Brain microvascular endothelial cell (primary cell): ENCODE measurements around the gene ZC2HC1B.
"Not testable (repeated sequence)": the region's sequence is repeated elsewhere in the genome, so short reads cannot be mapped to it uniquely, and the experiment has no call there.

ENCODE experiments used
- DNase-seq: peaks from one replicate; pipeline ENCODE4 v3.0.0-alpha.2; 2020
- H3K27ac ChIP-seq: fragments of 250-450 bp; sonication (Bioruptor Pico); 2 replicates; pipeline ENCODE4 v1.5.1; 2020; ENCODE audit warnings: mild to moderate bottlenecking, moderate library complexity
- H3K27me3 ChIP-seq: fragments of 250-450 bp; sonication (Bioruptor Pico); replicated peaks from 2 replicates; pipeline ENCODE4 v1.5.1; 2020; ENCODE audit warnings: mild to moderate bottlenecking
- H3K36me3 ChIP-seq: fragments of 250-450 bp; sonication (Bioruptor Pico); replicated peaks from 2 replicates; pipeline ENCODE4 v1.5.1; 2020; ENCODE audit warnings: mild to moderate bottlenecking
- H3K4me3 ChIP-seq: 2 replicates; pipeline ENCODE4 v1.5.1; 2011; ENCODE audit warnings: low read depth, mild to moderate bottlenecking, control low read depth, low read length, moderate library complexity
- in situ Hi-C: cut with HindIII; loops from 2 replicates; pipeline ENCODE4 v1.10.0; 2017; ENCODE audit warnings: low sequenced_read_pairs, low pct_ligation_motif_present
- TF ChIP-seq, protein P1 (sequence below): IDR thresholded peaks from 2 replicates; pipeline ENCODE4 v1.5.1; 2011; ENCODE audit warnings: low read depth, mild to moderate bottlenecking, moderate library complexity, low read length, control low read depth, inconsistent platforms; ENCODE audit errors: missing control alignments

Gene ZC2HC1B

DNA sequence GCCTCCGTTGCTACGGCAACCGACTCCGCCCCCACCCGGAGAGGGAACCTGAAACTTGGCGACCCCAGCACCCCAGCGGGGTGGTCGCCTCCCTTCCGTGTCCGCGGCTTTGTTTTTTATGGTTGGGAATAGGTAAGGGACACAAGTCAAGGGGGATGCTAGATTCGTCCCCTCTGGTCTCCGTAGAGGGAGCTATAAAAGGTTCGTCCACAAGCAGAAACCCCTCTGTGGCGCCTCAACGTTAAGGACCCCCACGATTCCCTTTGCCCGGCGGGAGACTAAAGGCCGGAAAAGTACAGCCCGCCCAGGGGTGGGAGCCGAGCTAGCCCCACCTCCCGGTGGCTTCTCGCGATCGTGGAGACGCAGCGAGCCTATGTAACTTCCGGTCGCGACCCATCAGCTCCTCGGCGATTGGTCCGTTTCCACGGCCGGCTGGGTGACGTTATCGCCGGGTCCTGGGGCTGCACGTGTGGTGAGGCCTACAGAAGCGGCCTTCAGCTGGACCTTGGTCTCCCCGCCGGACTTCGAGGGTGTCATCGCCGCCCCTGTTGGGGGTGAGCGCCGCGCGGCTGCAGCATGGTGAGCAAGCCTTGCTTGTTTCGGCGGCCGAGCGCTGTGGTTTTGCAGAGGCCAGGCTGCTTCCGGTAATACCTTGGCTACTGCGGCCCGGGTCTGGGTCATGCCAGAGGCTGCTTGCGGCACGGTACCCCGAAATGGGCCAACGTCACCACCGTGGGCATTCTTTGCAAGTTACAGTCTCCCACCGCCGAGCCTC, 21.2 kb upstream of the ZC2HC1B start, which contains the start of gene LTV1:
Gene LTV1, plus strand, starts transcription at position 437 of the 775 bp plus-strand sequence. Its CDS starts 140 bp downstream, at position 577.
- Histone ChIP-seq H3K36me3 (peaks cover 27% of the 10 kb centered on the region), H3K27me3 (no peaks in the 10 kb centered on the region), H3K4me3 (peak within 1 kb of the TSS; percentile 94), H3K27ac (peak within 1 kb of the TSS; percentile 87)
- DNase-seq = peak; percentile 96
- in situ Hi-C loops = no loop called here
- TF ChIP-seq, protein P1, sequence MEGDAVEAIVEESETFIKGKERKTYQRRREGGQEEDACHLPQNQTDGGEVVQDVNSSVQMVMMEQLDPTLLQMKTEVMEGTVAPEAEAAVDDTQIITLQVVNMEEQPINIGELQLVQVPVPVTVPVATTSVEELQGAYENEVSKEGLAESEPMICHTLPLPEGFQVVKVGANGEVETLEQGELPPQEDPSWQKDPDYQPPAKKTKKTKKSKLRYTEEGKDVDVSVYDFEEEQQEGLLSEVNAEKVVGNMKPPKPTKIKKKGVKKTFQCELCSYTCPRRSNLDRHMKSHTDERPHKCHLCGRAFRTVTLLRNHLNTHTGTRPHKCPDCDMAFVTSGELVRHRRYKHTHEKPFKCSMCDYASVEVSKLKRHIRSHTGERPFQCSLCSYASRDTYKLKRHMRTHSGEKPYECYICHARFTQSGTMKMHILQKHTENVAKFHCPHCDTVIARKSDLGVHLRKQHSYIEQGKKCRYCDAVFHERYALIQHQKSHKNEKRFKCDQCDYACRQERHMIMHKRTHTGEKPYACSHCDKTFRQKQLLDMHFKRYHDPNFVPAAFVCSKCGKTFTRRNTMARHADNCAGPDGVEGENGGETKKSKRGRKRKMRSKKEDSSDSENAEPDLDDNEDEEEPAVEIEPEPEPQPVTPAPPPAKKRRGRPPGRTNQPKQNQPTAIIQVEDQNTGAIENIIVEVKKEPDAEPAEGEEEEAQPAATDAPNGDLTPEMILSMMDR = no peak

DNA sequence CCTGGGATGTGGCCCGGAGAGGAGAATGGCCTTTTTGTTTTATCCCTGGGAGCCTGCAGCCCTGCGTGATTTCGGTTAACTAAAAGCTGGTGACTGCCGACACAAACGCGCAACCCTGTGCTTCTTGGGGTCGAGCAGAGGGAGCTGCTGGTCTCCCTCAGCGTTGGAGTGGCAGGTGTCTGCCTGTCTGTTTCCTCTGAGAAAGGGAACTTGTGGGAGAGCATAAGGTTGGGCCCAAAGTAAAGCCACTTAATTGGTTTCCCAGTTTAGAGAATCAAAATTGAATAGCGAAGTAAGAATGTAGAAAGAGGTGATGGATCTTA, 20.6 kb upstream of the ZC2HC1B start:
- Histone ChIP-seq H3K4me3 (peak overlapping the region; percentile 94), H3K27me3 (no peaks in the 10 kb centered on the region)

DNA sequence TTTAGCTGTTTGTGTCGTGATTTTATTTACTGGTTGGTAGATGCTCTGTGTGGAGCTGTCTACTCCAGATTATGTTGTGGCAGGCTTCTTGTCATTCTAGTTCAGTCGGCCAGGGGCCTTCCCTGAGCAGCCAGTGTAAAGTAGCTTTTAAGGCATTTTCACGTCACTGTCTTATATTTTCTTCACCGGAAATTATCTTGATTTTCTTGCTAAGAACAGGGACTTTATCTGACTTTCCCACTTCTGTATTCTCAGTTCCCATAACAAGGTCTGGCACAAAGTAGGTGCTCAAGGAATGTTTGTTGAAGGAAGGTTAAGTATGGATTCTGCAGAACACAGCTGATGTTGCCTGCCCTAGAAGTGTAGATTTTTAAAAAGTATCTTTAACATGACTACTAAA, 20.3 kb upstream of the ZC2HC1B start:
- Histone ChIP-seq H3K27ac (peak overlapping the region; percentile 87), H3K36me3 (peaks cover 35% of the 10 kb centered on the region), H3K4me3 (peak overlapping the region; percentile 94), H3K27me3 (no peaks in the 10 kb centered on the region)
- peak; percentile 8 for DNase-seq
- in situ Hi-C loops = no loop called here
- TF ChIP-seq, protein P1 = peak; percentile 4

More for the DNA sequence above, 20.6 kb upstream of the ZC2HC1B start:
- DNase-seq = no peak
- Histone ChIP-seq H3K36me3 (peaks cover 32% of the 10 kb centered on the region), H3K27ac (peak overlapping the region; percentile 87)
- TF ChIP-seq, protein P1 = no peak
- in situ Hi-C loops = no loop called here

DNA sequence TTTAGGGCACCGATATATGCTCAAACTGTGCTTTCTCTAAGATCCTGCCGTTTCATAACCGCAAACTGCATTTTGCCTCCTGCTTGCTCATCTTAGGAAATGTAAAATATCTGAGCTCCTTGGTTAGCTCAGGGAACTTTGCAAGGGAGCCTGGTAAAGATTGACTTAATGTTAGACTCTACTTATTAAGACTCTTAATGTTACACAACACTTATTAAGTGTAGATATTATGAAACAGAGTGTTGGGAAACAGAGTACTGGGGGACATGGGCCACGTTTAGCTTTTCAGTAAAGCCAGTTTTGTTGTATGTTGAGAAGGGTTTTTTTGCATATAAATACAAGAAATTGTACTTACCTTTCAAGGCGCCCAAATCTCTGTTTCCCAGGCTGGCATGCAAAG, 19.2 kb upstream of the ZC2HC1B start:
- Histone ChIP-seq H3K27me3 (no peaks in the 10 kb centered on the region), H3K27ac (no peak overlapping the region), H3K36me3 (peaks cover 45% of the 10 kb centered on the region), H3K4me3 (no peak overlapping the region)
- TF ChIP-seq, protein P1 = no peak
- DNase-seq = no peak
- in situ Hi-C loops = no loop called here

DNA sequence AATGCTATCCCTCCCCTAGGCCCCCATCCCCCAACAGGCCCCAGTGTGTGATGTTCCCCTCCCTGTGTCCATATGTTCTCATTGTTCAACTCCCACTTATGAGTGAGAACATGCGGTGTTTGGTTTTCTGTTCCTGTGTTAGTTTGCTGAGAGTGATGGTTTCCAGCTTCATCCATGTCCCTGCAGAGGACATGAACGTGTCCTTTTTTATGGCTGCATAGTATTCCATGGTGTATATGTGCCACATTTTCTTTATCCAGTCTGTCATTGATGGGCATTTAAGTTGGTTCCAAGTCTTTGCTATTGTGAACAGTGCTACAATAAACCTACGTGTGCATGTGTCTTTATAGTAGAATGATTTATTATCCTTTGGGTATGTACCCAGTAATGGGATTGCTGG, 12.6 kb upstream of the ZC2HC1B start:
- DNase-seq, H3K4me3 ChIP-seq, H3K27me3 ChIP-seq, in situ Hi-C loops, H3K27ac ChIP-seq: not testable (repeated sequence)
- H3K36me3 ChIP-seq = peaks cover 65% of the 10 kb centered on the region

DNA sequence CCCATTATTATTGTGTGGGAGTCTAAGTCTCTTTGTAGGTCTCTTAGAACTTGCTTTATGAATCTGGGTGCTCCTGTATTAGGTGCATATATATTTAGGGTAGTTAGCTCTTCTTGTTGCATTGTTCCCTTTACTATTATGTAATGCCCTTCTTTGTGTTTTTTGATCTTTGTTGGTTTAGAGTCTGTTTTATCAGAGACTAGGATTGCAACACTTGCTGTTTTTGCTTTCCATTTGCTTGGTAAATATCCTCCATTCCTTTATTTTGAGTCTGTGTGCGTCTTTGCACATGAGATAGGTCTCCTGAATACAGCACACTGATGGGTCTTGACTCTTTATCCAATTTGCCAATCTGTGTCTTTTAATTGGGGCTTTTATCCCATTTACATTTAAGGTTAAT, 9.2 kb upstream of the ZC2HC1B start:
- H3K27me3 ChIP-seq, H3K27ac ChIP-seq, DNase-seq, in situ Hi-C loops, H3K4me3 ChIP-seq: not testable (repeated sequence)
- H3K36me3 ChIP-seq = peaks cover 68% of the 10 kb centered on the region

DNA sequence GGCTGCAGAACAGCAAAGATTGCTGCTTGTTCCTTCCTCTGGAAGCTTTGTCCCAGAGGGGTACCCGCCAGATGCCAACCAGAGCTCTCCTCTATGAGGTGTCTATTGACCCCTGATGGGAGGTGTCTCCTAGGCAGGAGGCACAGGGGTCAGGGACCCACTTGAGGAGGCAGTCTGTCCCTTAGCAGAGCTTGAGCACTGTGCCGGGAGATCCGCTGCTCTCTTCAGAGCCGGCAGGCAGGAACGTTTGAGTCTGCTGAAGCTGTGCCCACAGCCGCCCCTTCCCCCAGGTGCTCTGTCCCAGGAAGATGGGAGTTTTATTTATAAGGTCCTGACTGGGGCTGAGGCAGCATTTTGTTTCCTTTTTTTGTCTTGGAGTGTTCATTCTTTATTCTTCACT, 7.5 kb upstream of the ZC2HC1B start:
- H3K27ac ChIP-seq, H3K4me3 ChIP-seq, in situ Hi-C loops, H3K27me3 ChIP-seq, DNase-seq: not testable (repeated sequence)
- peaks cover 60% of the 10 kb centered on the region for H3K36me3 ChIP-seq
